ENCODE measurements around the gene LRRC26. TPM values are rescaled to one million over a fixed set of nuclear protein-coding genes. Genes with fewer than 3 reads are reported as not detected.

Gene LRRC26
- total and polyA plus RNA-seq, 7 donors, result 0.68 to 6.3 (median 1.3) TPM; not detected in 3

- Histone ChIP-seq H3K4me1 (peaks cover 0 to 59% (median 56%) of the 10 kb centered on the region in 4 donors), H3K9me3 (no peaks in the 10 kb centered on the region), H3K27me3 (no peaks in the 10 kb centered on the region), H3K36me3 (peaks cover 0 to 8% (median 0%) of the 10 kb centered on the region in 4 donors), H3K27ac (peak overlapping the region; percentile 79 to 90 (median 86)), H3K4me3 (peak overlapping the region; percentile 66 to 99 (median 88))
- TF ChIP-seq EP300 (IDR thresholded peaks at IDR 0.05) (no peak), CTCF (IDR thresholded peaks at IDR 0.05) (no peak), POLR2A (IDR thresholded peaks at IDR 0.05) (no peak), POLR2AphosphoS5 (IDR thresholded peaks at IDR 0.05) (no peak)
- no peak for DNase-seq
- 4 to 16% methylated on average over 21 of the region's 21 CpGs for WGBS, 2 donors
- intact Hi-C loops (cut with DNase I), result loop anchor here (2.0 to 5.0 kb wide), 2 partner anchors 16 to 48 kb away; partner anchors contain the start of genes ANAPC2, SSNA1 and STPG3
Measured at GRCh38 chr9:137204731-137205125, 34.9 kb upstream of the LRRC26 start.

- WGBS, 2 donors, result 83 to 91% methylated on average over 8 of the region's 8 CpGs
- intact Hi-C loops (cut with DNase I), result no loop called here
- H3K9me3 ChIP-seq, result no peaks in the 10 kb centered on the region
- no peaks in the 10 kb centered on the region for H3K27me3 ChIP-seq
- peaks cover 0 to 3% (median 0%) of the 10 kb centered on the region in 4 donors for H3K36me3 ChIP-seq
- H3K4me3 ChIP-seq, result no peak overlapping the region
- H3K4me1 ChIP-seq, result peaks cover 0 to 77% (median 73%) of the 10 kb centered on the region in 4 donors
- no peak for TF ChIP-seq POLR2AphosphoS5 (IDR thresholded peaks at IDR 0.05)
- TF ChIP-seq POLR2A (IDR thresholded peaks at IDR 0.05), result no peak
- H3K27ac ChIP-seq, result no peak overlapping the region
- DNase-seq, result no peak
Measured at GRCh38 chr9:137202966-137203365, 33.1 kb upstream of the LRRC26 start.

GRCh38 chr9:137201205-137201868 lies 31.5 kb upstream of the LRRC26 start:
- Histone ChIP-seq H3K4me1 (peaks cover 0 to 74% (median 71%) of the 10 kb centered on the region in 4 donors), H3K9me3 (no peaks in the 10 kb centered on the region), H3K4me3 (peak overlapping the region; percentile 54 to 67 (median 66)), H3K27me3 (no peaks in the 10 kb centered on the region), H3K36me3 (no peaks in the 10 kb centered on the region), H3K27ac (peak overlapping the region; percentile 78 to 84 (median 82))
- 16 to 26% methylated on average over 23 of the region's 23 CpGs for WGBS, 2 donors
- intact Hi-C loops (cut with DNase I), result loop anchor here (1.0 to 2.0 kb wide), 2 partner anchors 22 to 39 kb away; partner anchors contain the start of gene TUBB4B
- DNase-seq, result no peak
- no peak for TF ChIP-seq CTCF (IDR thresholded peaks at IDR 0.05)
- no peak for TF ChIP-seq EP300 (IDR thresholded peaks at IDR 0.05)
- no peak for TF ChIP-seq POLR2AphosphoS5 (IDR thresholded peaks at IDR 0.05)
- no peak for TF ChIP-seq POLR2A (IDR thresholded peaks at IDR 0.05)

- WGBS, 2 donors, result 0 to 1% methylated on average over 118 of the region's 118 CpGs
- peak within 1 kb of the TSS; percentile 54 to 67 (median 66) for H3K4me3 ChIP-seq
- H3K27me3 ChIP-seq, result no peaks in the 10 kb centered on the region
- no peaks in the 10 kb centered on the region for H3K36me3 ChIP-seq
- H3K9me3 ChIP-seq, result no peaks in the 10 kb centered on the region
- peaks cover 0 to 68% (median 66%) of the 10 kb centered on the region in 4 donors for H3K4me1 ChIP-seq
- peak; percentile 100 for DNase-seq
- H3K27ac ChIP-seq, result peak within 1 kb of the TSS; percentile 78 to 84 (median 82)
- intact Hi-C loops (cut with DNase I), result loop anchor here (1.0 to 2.0 kb wide), 2 partner anchors 23 to 40 kb away; partner anchors contain the start of gene TUBB4B
- peak; percentile 39 to 53 for TF ChIP-seq POLR2A (IDR thresholded peaks at IDR 0.05)
- TF ChIP-seq POLR2AphosphoS5 (IDR thresholded peaks at IDR 0.05), result peak; percentile 52 to 84 (median 74)
- TF ChIP-seq EP300 (IDR thresholded peaks at IDR 0.05), result no peak
Measured at GRCh38 chr9:137200311-137201204, 30.7 kb upstream of the LRRC26 start, which contains the start of gene TPRN. TPRN (minus strand) TSS chr9:137200741; CDS start chr9:137200711, 30 bp downstream.

- WGBS, 2 donors, result 5 to 21% methylated on average over 51 of the region's 51 CpGs
- Histone ChIP-seq H3K4me1 (peaks cover 0 to 62% (median 61%) of the 10 kb centered on the region in 4 donors), H3K4me3 (peak overlapping the region; percentile 21 to 67 (median 66)), H3K36me3 (no peaks in the 10 kb centered on the region), H3K27me3 (no peaks in the 10 kb centered on the region), H3K27ac (peak overlapping the region in 2 of 4 donors; percentile 57 to 80), H3K9me3 (no peaks in the 10 kb centered on the region)
- no peak for TF ChIP-seq POLR2AphosphoS5 (IDR thresholded peaks at IDR 0.05)
- no peak for TF ChIP-seq EP300 (IDR thresholded peaks at IDR 0.05)
- no peak for TF ChIP-seq POLR2A (IDR thresholded peaks at IDR 0.05)
- no peak for TF ChIP-seq CTCF (IDR thresholded peaks at IDR 0.05)
- no peak for DNase-seq
- intact Hi-C loops (cut with DNase I), result loop anchor here (2.0 kb wide), 1 partner anchor 41 kb away; the partner anchor contains the start of gene TUBB4B
Measured at GRCh38 chr9:137199411-137200121, 29.7 kb upstream of the LRRC26 start.

Measured in sigmoid colon (tissue), 7 donors.